NCI-H1436 (cell line): ENCODE measurements around the gene RCOR1.
A peak's percentile ranks its signal among the peaks of the same experiment; 100 is the strongest.
"Not testable (repeated sequence)": the region's sequence is repeated elsewhere in the genome, so short reads cannot be mapped to it uniquely, and the experiment has no call there.

Source experiments
- DNase-seq: peaks from one replicate; lab custom pipeline; 2025; lab: John Stamatoyannopoulos, UW

The RCOR1 gene

DNA sequence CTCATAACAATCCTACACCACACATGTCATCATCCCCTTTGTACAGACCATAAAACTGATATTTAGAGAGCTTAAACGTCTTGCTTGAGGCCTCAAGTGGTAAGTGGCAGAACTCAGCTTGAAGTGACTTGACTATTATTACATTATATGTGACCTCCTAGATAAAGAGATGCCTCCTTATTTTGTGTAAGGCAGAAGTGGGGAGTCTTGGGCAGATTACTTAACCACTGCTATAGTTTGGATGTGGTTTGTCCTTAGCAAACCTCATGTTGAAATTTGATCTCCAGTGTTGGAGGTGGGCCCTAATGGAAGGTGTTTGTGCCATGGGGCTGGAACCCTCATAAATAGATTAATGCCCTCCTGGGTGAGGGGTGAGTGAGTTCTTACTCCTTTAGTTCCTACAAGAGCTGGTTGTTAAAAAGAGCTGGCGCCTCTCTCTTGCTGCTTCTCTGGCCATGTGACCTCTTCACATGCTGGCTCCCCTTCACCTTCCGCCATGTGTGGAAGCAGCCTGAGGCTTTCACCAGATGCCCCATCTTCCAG, 37.4 kb downstream of the RCOR1 start:
- DNase-seq: no peak

DNA sequence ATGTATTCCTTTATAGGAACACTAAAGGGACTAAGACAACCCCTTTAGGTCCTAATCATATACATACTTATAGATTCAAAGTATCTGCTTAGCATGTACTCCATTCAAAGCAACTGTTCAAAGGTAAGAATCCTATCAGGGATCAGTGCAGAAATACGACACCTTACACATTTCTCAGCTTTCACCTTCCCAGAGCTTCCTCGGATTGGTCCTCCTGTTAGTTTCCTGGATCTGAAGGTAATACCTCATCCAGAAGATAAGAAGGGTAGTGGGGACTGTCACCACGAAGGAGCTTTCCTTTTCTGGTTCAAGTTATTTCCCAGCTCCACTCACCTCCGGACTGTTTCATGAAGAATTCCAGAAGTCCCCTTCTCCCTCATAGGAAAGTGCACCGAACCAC, 38.0 kb downstream of the RCOR1 start:
- no peak for DNase-seq

DNA sequence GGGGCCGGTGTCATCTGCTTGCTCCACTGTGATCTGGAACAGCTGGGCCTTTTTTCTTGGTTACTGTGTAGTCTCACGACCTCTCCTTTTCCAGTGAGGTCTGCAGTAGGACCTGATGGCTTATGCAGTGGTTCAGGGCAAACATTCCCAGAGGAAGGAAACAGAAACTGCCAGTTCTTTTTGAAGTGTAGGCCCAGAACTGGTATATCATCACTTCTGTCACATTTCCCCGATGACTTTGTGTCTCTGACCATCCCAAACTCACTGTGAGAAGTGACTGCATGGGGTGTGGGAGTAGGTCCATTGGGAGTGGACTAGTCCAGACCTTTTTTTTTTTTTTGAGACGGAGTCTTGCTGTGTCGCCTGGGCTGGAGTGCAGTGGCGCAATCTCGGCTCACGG, 38.4 kb downstream of the RCOR1 start:
- DNase-seq: no peak

DNA sequence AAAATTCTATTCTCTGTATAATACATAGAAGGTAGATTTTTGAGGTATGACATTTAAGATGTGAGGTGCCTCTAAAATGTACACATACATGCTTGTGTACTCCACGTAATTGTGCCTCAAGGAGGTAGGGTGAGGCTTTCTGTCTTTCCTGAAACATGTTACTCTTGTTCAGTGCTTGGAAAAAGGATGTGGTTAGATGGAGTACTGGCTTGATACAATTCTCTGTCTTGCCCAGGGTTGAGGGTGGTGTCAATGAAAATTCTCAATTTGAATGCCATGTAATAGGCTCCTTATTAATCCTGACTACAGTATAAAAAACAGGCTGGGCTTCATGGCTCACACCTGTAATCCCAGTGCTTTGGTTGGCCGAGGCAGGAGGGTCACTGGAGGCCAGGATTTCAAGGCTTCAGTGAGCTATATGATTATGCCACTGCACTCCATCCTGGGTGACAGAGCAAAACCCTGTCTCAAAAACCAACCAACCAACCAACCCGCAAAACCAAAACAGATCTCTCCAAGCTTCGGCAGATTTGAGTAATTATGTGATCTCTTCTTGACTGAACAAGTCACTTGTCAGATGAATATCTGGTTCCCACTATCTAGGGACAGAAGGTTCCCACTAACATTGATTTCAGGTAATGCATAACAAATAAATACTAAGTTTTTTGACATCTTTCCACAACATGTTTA, 41.6 kb downstream of the RCOR1 start:
- no peak for DNase-seq

DNA sequence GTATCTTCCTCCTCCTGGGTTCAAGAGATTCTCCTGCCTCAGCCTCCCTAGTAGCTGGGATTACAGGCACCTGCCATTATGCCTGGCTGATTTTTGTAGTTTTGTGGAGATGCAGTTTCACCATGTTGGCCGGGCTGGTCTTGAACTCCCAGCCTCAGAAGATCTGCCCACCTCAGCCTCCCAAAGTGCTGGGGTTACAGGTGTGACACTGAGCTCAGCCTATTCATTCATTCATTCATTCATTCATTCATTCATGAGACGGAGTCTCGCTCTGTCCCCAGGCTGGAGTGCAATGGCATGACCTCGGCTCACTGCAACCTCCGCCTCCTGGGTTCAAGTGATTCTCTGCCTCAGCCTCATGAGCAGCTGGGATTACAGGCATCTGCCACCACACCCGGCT, 47.2 kb downstream of the RCOR1 start:
- DNase-seq: not testable (repeated sequence)

DNA sequence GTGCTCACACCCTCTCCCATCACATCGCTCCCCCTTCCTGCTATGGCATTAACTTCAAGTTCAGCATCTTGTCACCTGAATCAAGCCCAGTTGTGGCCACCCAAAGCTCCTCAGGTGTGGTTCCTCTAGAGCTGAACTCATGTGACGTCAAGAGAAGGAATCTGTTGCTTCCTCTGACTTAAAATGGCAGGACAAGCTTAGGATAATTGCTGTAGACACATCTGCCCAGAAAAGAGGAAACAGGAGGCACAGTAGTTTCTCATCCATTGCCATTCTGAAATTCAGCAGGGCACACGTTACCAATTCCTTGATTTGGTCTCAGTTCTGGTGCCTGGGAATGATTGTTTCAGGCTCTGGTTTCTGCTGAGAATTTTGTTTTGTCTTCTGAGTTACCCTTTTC, 52.1 kb downstream of the RCOR1 start:
- DNase-seq: no peak

DNA sequence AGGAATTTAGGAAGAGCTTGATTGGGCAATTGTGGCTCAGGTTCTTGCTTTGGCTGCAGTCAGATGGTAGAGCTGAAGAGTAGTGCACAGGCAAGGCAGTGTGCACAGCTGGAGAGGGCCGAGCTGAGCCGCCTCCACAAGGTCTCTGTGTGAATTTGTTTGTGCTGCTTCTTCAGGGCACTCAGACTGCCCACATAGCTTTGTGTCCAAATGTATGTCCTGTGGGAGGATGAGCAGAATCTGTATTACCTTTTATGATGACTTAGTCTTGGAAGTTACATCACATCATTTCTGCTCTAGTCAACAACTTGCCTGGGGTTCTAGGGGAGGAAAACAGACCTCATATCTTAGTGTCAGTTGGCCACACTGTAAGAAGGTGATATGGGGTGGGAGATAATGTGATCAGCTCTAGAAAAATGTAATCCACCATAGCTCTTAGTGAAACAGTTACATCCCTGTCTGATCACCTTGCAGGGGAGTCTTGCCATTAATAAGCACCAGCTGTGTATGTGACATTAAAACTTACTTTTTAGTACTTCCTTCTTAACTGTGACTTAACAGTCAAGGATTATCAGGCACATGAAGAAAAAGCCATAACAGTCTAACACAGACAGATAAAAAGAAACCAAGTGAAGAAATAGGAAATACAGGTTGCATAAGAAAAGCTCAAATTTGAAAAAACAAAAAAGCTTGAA, 53.4 kb downstream of the RCOR1 start:
- DNase-seq: no peak

DNA sequence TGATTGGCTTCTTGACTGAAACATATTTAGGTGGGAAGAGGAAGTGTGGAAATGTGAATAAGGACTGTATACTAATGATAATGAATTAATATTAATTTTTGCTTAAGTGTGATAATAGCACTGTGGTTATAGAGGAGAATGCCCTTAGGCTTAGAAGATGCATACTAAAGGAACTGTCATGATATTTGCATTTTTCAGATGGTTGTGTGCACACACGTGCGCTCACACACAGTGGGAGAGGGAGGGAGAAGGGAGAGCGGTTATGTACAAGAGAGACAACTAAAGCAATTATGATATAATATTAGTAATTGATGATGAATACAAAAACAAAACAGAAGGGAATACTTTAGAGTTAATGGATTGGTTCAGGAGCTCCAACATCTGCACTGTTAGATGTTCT, 54.2 kb downstream of the RCOR1 start:
- DNase-seq: no peak

DNA sequence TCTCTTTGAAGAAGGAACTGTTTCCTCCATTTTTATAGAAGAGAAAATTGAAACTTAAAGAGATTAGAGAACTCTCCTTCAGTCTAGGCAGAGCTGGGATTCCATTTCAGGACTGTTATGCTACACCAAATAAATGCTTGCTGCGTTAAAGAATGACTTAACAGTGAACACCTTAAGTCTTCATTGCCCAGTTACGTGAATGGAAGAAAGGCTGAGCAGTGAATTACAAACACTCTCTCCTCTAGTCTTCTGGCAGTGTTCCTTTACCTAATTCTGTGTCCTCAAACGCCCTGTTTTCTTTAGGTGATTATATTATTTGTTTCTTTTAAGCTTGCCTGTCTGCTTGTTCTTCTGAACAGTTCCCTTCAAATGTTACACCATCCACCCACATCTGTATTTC, 59.7 kb downstream of the RCOR1 start:
- no peak for DNase-seq

DNA sequence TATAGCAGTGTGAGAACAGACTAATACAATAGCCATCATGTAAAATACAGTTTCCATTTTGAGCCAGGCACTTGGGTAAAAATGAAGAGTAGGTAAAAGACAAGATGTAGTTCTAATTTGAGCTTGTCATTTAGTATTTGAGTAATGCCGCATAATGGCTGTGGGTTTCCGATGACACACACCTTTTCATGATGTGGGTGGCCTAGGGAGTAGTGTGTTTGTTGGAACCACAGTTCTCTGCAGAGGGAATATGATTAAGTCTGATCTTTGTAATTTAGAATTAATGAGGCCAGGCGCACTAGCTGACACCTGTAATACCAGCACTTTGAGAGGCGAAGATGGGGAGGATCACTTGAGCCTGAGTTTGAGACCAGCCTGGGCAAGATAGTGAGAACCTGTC, 61.8 kb downstream of the RCOR1 start:
- DNase-seq: no peak

DNA sequence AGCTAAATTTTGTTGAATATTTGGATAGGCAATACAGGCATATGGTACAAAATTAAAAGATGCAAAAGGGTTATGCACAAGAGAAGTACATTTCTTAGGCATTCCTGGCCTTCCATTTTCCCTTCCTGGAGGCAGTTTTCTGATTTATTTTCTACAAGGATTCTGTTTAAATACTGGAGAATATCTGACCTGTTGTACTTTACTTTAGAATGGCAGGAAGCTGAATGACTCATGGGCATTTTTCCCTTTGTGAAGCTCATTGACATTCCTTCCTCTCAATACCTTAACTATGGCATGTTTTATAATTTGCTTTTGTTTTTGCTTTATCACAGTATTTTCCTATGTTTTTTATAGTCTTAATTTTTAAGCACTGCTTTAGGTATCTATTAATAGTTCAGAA, 62.7 kb downstream of the RCOR1 start:
- no peak for DNase-seq

DNA sequence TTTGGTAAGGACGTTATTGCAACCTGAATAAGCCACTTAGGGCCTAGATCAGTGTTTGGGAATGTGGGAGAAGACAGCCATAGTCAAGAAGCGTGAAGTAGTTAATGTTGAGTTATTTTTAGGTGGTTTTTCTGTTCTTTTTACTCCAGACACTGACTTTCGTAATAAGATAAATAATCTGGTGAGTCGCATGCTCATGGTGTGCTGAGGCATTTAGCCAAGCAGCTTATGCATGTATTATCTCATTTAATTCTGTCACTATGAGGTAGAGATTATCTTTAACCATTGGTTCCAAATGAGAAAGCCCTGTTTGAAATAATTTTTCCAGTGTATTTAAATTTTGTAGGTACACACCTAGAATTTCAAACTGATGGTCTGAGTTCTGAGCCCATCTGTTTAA, 67.3 kb downstream of the RCOR1 start:
- no peak for DNase-seq

DNA sequence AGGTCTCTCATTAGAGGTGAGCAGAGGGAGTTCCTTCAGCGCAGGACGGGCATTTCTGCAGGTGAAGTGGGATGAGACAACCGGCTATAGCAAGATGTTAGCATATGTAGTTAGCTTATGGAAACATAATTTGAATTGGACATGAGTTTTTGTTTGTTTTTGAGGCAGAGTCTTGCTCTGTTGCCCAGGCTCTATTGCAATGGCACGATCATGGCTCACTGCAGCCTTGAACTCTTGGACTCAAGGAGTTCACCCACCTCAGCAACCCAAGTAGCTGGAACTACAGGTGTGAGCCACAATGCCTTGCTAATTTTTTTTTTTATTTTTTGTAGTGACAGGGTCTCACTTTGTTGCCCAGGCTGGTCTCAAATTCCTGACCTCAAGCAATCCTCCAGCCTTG, 69.2 kb downstream of the RCOR1 start:
- no peak for DNase-seq

DNA sequence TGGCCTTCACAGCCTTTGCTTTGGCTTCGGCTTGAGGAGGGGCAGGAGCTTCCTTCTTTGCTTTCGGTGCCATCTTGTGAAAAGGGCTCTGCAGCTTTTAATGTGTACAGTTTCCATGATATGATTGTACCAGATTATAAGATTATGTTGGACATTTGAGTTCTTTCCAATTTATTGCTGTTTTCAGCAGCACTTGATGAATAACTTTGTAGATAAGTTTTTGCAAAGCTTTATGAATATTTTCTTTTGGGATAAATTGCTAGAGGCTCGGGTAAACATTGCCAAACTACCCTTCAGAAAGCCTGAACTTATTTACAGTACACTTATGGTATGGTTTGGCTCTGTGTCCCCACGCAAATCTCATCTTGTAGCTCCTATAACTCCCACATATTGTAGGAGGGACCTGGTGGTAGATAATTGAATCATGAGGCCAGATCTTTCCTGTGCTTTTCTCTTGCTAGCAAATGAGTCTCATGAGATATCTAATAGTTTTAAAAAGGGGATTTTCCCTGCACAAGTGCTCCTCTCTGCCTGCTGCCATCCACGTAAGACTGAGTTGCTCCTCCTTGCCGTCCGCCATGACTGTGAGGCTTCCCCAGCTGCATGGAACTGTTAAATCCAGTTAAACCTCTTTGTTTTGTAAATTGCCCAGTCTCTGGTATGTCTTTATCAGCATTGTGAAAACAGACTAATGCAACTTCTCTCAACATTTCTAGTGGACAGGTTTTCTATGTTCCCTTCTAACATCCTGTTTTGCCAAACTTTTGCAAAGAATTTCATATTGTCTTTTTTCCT, 70.4 kb downstream of the RCOR1 start:
- DNase-seq: no peak

DNA sequence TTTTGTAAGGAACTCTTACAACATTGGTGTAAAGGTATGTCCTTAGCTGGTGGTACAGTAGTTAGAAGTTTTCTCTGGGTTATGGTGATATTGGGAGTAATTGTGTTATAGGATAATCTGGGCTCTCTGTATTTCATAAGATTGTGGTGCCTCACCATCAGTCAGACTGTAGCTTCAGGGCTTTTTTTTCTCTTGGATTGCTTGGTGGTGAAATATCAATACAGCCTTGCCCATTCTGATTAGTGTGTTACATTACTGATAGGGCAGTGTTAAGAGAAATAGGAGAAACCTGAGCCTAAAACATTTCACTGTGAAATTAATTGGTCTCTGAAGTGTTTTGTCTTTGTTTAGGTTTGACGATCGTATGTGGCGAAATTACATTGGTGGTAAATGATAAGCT, 71.0 kb downstream of the RCOR1 start:
- DNase-seq: no peak

DNA sequence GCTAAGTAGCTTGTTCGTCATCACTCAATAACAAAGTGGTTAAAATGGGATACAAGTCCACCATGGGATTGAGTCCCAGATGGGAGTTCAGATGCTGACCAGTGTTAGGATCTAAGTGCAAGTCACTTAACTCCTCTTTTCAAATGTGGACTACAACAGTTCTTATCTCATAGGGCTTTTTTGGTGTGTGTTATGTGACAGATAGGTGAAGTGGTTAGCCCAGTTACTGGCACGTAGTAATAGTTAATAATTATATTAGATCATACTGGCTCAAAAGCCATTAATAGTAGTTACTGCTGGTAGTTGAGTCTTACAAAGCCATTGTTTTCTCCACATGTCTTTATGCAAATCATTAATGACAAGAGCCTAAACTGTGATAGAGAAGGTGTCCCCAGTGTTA, 73.2 kb downstream of the RCOR1 start:
- no peak for DNase-seq

DNA sequence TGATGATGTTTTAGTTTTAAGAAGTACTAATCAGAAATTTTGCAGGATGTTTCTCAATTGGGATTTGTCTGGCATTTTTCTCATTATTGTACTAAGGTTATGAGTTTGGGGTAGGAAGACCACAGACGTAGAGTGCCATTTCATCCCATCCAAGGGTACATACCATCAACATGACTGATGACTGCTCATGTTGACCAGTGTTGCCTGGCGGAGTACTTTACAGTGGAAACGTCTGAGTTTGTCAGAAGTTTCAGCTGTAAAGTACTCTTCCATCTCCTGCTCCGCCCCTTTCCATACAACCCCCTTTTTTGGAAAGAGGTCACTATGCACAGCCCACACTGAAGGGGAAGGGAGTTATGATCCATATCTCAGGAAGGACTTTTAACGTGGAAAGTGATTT, 74.2 kb downstream of the RCOR1 start:
- DNase-seq: no peak

DNA sequence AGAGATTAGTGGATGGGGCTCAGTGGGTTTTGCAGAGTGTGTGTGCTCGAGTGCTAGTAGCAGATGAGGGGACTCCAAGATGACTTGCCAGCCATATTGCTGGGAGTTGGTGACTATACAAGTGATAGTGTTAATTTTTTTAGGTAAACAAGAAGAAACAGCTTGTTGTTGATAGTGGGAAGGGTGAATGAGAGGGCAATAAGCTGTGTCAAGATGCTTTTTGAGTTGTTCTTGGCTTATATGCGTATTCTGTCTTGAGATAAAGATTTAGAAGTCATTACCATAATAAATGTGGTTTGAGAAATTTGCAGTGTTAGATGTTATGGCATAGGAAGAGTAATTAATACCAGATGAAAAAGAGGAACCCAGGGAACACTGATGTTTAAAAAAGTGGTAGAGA, 75.3 kb downstream of the RCOR1 start:
- DNase-seq: no peak

DNA sequence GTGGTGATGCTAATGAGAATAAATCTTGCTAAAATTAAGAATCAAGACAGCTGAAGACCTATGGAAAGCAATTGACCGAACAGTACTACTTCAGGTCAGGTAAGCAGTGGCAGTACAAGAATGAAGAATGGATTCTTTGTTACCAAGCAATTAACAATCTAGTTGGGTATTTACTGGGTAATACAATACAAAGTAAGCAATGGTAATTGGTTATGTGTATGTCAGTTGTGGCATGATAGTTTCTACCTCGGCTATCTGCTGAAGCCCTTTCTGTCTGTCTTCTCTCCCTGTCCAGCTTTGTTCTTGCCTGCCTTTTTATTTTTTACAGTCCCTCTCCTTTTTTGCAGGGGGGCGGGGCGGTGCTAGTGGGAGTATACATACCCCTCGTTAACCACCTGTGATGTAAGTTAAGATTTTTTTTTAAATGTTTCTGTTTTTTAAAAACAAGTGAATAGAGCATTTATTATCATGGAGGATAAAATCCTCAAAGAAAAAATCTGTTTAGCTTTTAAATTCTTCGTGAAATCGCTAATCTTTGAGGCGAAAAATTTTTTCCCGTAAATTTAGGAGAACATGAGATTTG, 75.9 kb downstream of the RCOR1 start:
- DNase-seq: peak; percentile 15

DNA sequence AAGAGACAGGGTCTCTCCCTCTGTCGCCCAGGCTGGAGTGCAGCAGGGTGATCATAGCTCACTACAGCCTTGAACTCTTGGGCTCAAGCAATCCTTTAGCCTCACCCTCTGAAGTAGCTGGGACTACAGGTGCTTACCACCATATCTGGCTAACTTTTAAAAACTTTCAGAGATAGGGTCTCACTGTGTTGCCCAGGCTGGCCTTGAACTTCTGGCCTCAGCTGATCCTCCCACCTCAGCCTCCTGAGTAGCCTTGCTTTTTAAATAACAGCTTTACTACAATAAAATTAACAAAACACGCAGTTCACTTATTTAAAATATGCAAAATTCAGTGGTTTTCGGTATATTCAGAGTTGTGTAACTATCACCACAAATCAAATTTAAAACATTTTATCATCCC, 79.0 kb downstream of the RCOR1 start:
- DNase-seq: no peak

DNA sequence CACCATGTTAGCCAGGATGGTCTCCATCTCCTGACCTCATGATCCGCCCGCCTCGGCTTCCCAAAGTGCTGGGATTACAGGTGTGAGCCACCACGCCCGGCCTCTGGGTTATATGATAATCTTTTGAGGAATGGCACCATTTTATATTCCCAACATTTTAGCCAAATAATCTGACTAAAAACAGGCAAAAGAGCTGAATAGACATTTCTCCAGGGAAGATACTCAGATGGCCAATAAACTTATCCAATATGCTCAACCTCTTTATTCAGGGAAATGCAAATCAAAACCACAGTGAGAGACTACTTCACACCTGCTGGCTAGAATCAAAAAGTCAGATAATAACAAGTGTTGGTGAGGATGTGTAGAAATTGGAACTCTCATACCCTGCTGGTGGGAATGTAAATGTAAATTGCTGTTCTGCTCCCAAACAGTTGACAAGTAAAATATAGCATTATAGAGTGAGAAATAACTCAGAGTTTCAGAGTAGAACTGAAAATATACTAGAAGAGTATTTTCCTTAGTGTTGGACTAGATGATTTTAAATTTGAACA, 80.0 kb downstream of the RCOR1 start:
- DNase-seq: no peak

DNA sequence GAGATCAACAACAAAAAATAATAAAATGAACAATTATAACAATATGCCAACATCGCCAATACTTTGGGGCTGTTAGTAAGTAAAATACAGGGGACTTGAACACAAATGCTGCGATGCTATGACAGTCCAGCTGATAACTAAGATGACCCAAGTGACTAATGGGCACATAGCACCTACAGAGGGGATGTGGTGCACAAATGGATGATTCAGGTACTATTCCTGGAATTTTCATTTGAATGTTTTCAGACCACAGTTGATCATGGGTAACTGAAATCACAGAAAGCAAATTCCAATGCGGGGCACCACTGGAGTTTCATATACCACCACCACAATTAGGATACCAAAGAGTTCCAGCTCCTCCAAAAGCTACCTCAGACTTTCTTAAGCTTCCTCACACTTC, 82.9 kb downstream of the RCOR1 start:
- no peak for DNase-seq
